Endothelial cell of umbilical vein (primary cell): ENCODE data around the gene SLC4A11. TPM values are rescaled to one million over a fixed set of nuclear protein-coding genes. Genes with fewer than 3 reads are reported as not detected.

ENCODE experiments used
- BruUV-seq: library from RNA; stranded (reverse); fragments of 400-500 nt; replicated peaks from 2 replicates; lab custom pipeline; 2021; lab: Mats Ljungman, UMichigan
- CTCF ChIA-PET: fragments of 300-600, 350-600 bp; sonication (Branson Sonifier 250); formaldehyde crosslinking; loops from one replicate; lab custom pipeline; 2021; ENCODE audit warnings: antibody characterized with exemption, inconsistent platforms; lab: Charles Lee
- POLR2A ChIA-PET: fragments of 300-600, 350-600 bp; sonication (Branson Sonifier 250); formaldehyde crosslinking; loops from one replicate; lab custom pipeline; 2021; ENCODE audit warnings: antibody characterized with exemption, inconsistent platforms; lab: Charles Lee
- DNase-seq: peaks from one replicate; pipeline ENCODE4 v3.0.0-alpha.2; 2011; ENCODE audit warnings: low read depth, low spot score
- FAIRE-seq: peaks from 2 replicates; lab custom pipeline; 2011; peaks lifted over from hg19 to GRCh38; lab: Jason Lieb, UNC
- H2AFZ ChIP-seq: 2 replicates; pipeline ENCODE4 v1.6.0; 2012; ENCODE audit warnings: low read depth, low read length, control low read depth, inconsistent platforms
- H3K27ac ChIP-seq: 2 replicates; pipeline ENCODE4 v1.5.1; 2011; ENCODE audit warnings: low read depth, mild to moderate bottlenecking, control low read depth, low read length, moderate library complexity; ENCODE audit not compliant: insufficient read depth
- H3K27me3 ChIP-seq, 2 experiments: 2 replicates each; pipeline versions ENCODE4 v1.6.0 to v1.6.1; 2011; ENCODE audit warnings: low read length in 2 of 2, mixed read lengths in 1 of 2; ENCODE audit not compliant: control insufficient read depth in 2 of 2, insufficient read depth in 2 of 2
- H3K36me3 ChIP-seq, 2 experiments: 2 replicates in 1 of 2; 3 replicates in 1 of 2; pipeline ENCODE4 v1.5.1; 2011; ENCODE audit warnings: low read length in 2 of 2, mild to moderate bottlenecking in 1 of 2, moderate library complexity in 1 of 2; ENCODE audit not compliant: control insufficient read depth in 2 of 2, insufficient read depth in 2 of 2; ENCODE audit errors: extremely low read depth in 1 of 2
- H3K4me1 ChIP-seq: 3 replicates; pipeline ENCODE4 v1.5.1; 2011; ENCODE audit warnings: mild to moderate bottlenecking, low read length; ENCODE audit not compliant: control insufficient read depth, insufficient read depth; ENCODE audit errors: extremely low read depth
- H3K4me2 ChIP-seq: 2 replicates; pipeline ENCODE4 v1.6.1; 2011; ENCODE audit warnings: low read length, control low read depth, mixed read lengths; ENCODE audit not compliant: insufficient read depth
- H3K4me3 ChIP-seq, 3 experiments: fragments of 200-600 bp in 1 of 3; sonication (generic), shearing (Covaris generic) in 1 of 3; replicated peaks in 1 of 3; 2 replicates each; pipeline ENCODE4 v1.5.1; 2011 to 2016; ENCODE audit warnings: control low read depth in 3 of 3, low read length in 3 of 3, mild to moderate bottlenecking in 2 of 3, inconsistent platforms in 1 of 3, low read depth in 1 of 3, moderate library complexity in 1 of 3; ENCODE audit not compliant: insufficient read depth in 1 of 3
- H3K79me2 ChIP-seq: 2 replicates; pipeline ENCODE4 v1.6.0; 2012; ENCODE audit warnings: low read length, inconsistent platforms; ENCODE audit not compliant: control insufficient read depth, insufficient read depth
- H3K9ac ChIP-seq: replicated peaks from 2 replicates; pipeline ENCODE3; 2011; ENCODE audit warnings: low read length, control low read depth; ENCODE audit not compliant: insufficient read depth; ENCODE audit errors: extremely low read depth
- H3K9me1 ChIP-seq: replicated peaks from 3 replicates; pipeline ENCODE4 v1.6.0; 2011; ENCODE audit warnings: mild to moderate bottlenecking, low read length; ENCODE audit not compliant: control insufficient read depth, insufficient read depth; ENCODE audit errors: extremely low read depth
- H3K9me3 ChIP-seq: replicated peaks from 2 replicates; pipeline ENCODE4 v1.5.1; 2012; ENCODE audit warnings: low read length, inconsistent platforms; ENCODE audit not compliant: control insufficient read depth, insufficient read depth
- H4K20me1 ChIP-seq: replicated peaks from 2 replicates; pipeline ENCODE3; 2011; ENCODE audit warnings: mild to moderate bottlenecking, low read length; ENCODE audit not compliant: control insufficient read depth, insufficient read depth; ENCODE audit errors: extremely low read depth
- CTCF ChIP-seq, 2 donors: IDR thresholded peaks; 1 replicate in 1 of 2; 2 replicates in 1 of 2; pipeline ENCODE4 v1.5.1; 2011; ENCODE audit warnings: low read length in 2 of 2, mild to moderate bottlenecking in 2 of 2, moderate library complexity in 2 of 2, control low read depth in 1 of 2, inconsistent platforms in 1 of 2, low read depth in 1 of 2; ENCODE audit not compliant: insufficient read depth in 1 of 2; ENCODE audit errors: extremely low read depth in 1 of 2
- EZH2 ChIP-seq: IDR thresholded peaks from 2 replicates; pipeline ENCODE4 v1.6.1; 2012; ENCODE audit warnings: borderline replicate concordance, low read depth, mild to moderate bottlenecking, moderate library complexity, low read length, inconsistent platforms; ENCODE audit not compliant: severe bottlenecking
- FOS ChIP-seq: IDR thresholded peaks from 2 replicates; pipeline ENCODE4 v1.6.1; 2011; ENCODE audit warnings: mild to moderate bottlenecking, low read length, moderate library complexity, borderline replicate concordance; ENCODE audit not compliant: insufficient read depth
- GATA2 ChIP-seq: IDR thresholded peaks from 2 replicates; pipeline ENCODE4 v1.7.0; 2011; ENCODE audit warnings: low read depth, mild to moderate bottlenecking, moderate library complexity, mixed read lengths, low read length; ENCODE audit not compliant: insufficient read length, insufficient read depth
- JUN ChIP-seq: IDR thresholded peaks from 2 replicates; pipeline ENCODE4 v1.6.1; 2011; ENCODE audit warnings: borderline replicate concordance, low read depth; ENCODE audit not compliant: insufficient read length, insufficient read depth
- MYC ChIP-seq: IDR thresholded peaks from one replicate; pipeline ENCODE4 v1.6.1; 2011; ENCODE audit warnings: mild to moderate bottlenecking, low read depth, low read length
- POLR2A ChIP-seq: IDR thresholded peaks from 2 replicates; pipeline ENCODE4 v1.6.1; 2012; ENCODE audit warnings: low read depth, mild to moderate bottlenecking, control low read depth, low read length
- POLR2AphosphoS5 ChIP-seq: IDR thresholded peaks from 2 replicates; pipeline ENCODE4 v1.6.1; 2012; ENCODE audit warnings: low read depth, mild to moderate bottlenecking, control low read depth, low read length, moderate library complexity; ENCODE audit not compliant: insufficient read depth
- dilution Hi-C: fragments of 300-500 bp; cut with MboI; formaldehyde crosslinking; loops from one replicate; pipeline ENCODE4 v1.15.0; 2019; ENCODE audit warnings: low sequenced_read_pairs; ENCODE audit not compliant: extremely low pct_ligation_motif_present
- intact Hi-C: fragments of 100-400 bp; cut with micrococcal nuclease; formaldehyde crosslinking; loops from one replicate; pipeline ENCODE4 v1.10.0; 2022
- polyA plus RNA-seq, 4 experiments: library from polyadenylated mRNA; depleted of rRNA in 3 of 4; stranded (reverse) in 3 of 4; unstranded in 1 of 4; fragments of >200 nt; gene quantifications; 2 replicates each; pipeline versions ENCODE4 v1.2.1 to v1.2.3, GENCODE V29; 2011 to 2012; ENCODE audit warnings: missing spikeins in 1 of 4
- total RNA-seq: library from RNA; stranded (reverse); gene quantifications from 2 replicates; pipeline ENCODE4 v1.2.3, GENCODE V29; 2021
- TF ChIP-seq, protein P1 (sequence below): IDR thresholded peaks from 2 replicates; pipeline ENCODE4 v1.6.1; 2011; ENCODE audit not compliant: insufficient read depth, insufficient read length

The SLC4A11 gene
- total and polyA plus RNA-seq, 2 donors (not counting 3 experiments of a cell fraction or from before 2014, with no cell fraction given): 5.7 to 10.2 TPM

GRCh38 chr20:3245711-3246110 is 6.7 kb upstream of the SLC4A11 start:
- ChIA-PET CTCF (interaction anchor here (1.2 kb wide), 2 partner anchors 27 to 36 kb away, joined by 3 read pairs; no protein-coding TSS in a partner anchor), POLR2A (no interaction called here)
- intact Hi-C loops: no loop called here
- BruUV-seq: no TSS peak
- no peak for DNase-seq
- H3K36me3 ChIP-seq: no peaks in the 10 kb centered on the region
- H4K20me1 ChIP-seq: no peaks in the 10 kb centered on the region
- H3K4me2 ChIP-seq: no peak overlapping the region
- no peak overlapping the region for H3K4me3 ChIP-seq
- H3K27ac ChIP-seq: no peak overlapping the region
- H3K4me1 ChIP-seq: peaks cover 7% of the 10 kb centered on the region
- peaks cover 0 to 11% of the 10 kb centered on the region in 2 experiments for H3K27me3 ChIP-seq
- H3K9me1 ChIP-seq: no peaks in the 10 kb centered on the region
- dilution Hi-C loops: no loop called here
- H2AFZ ChIP-seq: no peak overlapping the region
- TF ChIP-seq, protein P1, sequence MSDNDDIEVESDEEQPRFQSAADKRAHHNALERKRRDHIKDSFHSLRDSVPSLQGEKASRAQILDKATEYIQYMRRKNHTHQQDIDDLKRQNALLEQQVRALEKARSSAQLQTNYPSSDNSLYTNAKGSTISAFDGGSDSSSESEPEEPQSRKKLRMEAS: no peak
- TF ChIP-seq JUN (no peak), FOS (no peak), GATA2 (no peak), MYC (no peak), CTCF (IDR thresholded peaks at IDR 0.05; ENCODE audit: extremely low read depth in 1 of 2, insufficient read depth in 1 of 2, low read depth in 1 of 2, low read length in 2 of 2) (no peak), POLR2AphosphoS5 (no peak), EZH2 (no peak), POLR2A (no peak)
- no peaks in the 10 kb centered on the region for H3K9me3 ChIP-seq
- FAIRE-seq: no peak
- H3K9ac ChIP-seq: no peak overlapping the region
- H3K79me2 ChIP-seq: no peaks in the 10 kb centered on the region
